Measurements from ENCODE around the gene OLFML2A.
A peak's percentile ranks its signal among the peaks of the same experiment; 100 is the strongest.

OLFML2A gene

DNA sequence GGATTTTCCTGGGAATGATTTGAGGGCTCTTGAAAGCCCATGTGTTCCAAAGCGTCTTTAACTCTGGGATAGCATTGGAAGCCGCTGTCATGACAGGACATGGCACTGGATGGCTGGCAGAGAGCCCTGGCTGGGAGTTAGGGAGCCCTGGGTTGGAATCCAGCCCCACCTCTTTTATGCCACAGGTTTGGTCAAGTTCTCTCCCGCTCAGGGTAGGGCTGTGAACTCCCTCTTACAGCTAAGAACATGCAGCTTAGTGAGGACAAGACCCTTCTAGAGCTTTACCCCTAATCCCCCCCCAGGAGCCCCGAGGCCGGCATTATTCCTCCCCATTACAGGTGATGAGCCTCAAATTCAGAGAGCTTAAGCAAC is 37.2 kb downstream of the OLFML2A start:
- in situ Hi-C loops (cut with HindIII; ENCODE audit: low sequenced_read_pairs) = no loop called here
- TF ChIP-seq, protein P1, sequence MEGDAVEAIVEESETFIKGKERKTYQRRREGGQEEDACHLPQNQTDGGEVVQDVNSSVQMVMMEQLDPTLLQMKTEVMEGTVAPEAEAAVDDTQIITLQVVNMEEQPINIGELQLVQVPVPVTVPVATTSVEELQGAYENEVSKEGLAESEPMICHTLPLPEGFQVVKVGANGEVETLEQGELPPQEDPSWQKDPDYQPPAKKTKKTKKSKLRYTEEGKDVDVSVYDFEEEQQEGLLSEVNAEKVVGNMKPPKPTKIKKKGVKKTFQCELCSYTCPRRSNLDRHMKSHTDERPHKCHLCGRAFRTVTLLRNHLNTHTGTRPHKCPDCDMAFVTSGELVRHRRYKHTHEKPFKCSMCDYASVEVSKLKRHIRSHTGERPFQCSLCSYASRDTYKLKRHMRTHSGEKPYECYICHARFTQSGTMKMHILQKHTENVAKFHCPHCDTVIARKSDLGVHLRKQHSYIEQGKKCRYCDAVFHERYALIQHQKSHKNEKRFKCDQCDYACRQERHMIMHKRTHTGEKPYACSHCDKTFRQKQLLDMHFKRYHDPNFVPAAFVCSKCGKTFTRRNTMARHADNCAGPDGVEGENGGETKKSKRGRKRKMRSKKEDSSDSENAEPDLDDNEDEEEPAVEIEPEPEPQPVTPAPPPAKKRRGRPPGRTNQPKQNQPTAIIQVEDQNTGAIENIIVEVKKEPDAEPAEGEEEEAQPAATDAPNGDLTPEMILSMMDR (IDR thresholded peaks at IDR 0.05; ENCODE audit: low read depth, low read length) = no peak
- no peak for DNase-seq (ENCODE audit: low read depth, low spot score)
- H3K4me3 ChIP-seq (ENCODE audit: low read depth, low read length) = no peak overlapping the region

DNA sequence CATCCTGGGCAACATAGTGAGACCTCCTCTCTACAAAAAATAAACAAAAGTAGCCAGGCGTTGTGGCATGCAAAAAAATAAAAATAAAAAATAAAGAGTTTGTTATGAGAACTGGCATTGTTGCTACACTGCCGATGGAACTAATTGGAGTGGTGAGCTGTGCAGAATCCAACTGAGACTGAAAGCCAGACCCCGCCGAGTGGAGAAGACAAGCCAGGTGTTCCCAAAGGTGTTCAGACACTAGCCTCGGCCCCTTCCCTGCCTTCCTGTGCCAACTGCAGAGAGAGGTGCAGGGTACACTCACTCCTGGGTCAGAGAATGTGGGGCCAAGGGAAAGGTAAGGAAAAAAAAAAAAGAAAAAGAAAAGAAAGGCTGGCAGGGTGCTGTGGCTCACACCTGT is 38.7 kb downstream of the OLFML2A start:
- H3K4me3 ChIP-seq (ENCODE audit: low read depth, low read length) = no peak overlapping the region
- in situ Hi-C loops (cut with HindIII; ENCODE audit: low sequenced_read_pairs) = no loop called here
- TF ChIP-seq, protein P1 (IDR thresholded peaks at IDR 0.05; ENCODE audit: low read depth, low read length) = no peak
- DNase-seq (ENCODE audit: low read depth, low spot score) = no peak

DNA sequence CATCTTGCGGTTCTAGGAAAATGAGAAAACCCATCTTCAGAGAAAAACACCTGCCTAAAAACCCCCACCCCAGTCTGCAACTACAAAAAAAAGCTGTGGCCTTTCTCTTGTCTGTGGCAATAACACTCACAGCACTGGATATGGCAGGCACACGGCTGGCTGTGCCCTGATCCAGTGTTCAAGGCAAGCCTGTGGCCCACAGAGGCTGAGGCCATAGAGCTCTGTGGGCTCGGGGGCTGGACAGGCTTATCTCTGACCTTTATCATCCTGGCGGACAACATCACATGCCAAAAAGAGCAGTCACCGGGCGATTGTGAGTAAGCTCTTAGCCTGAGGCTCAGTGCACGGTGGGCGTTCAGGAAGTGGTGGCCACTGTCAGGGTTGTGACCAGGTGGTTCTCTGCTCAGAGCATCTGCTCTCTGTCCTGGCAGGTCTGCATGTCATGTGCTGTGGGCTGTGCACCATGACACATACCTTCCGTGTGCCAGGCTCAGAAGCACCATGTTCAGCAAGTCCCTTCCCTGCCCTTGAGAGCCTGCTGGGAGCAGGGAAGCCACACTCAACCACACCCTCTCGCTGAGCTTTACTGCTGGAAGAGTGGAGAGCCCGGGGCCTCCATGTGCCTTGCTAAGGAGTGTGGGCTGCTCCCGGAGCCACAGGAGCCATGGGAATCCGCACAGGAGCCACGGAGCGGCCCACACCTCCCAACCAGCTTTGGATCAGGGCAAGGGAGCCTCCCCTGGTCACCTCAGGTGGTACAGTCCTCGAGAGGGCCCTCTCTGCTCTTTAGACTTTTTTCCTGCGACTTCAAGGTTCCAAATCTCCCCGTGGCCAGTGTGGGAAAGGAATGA is 41.7 kb downstream of the OLFML2A start:
- TF ChIP-seq, protein P1 (IDR thresholded peaks at IDR 0.05; ENCODE audit: low read depth, low read length) = no peak
- DNase-seq (ENCODE audit: low read depth, low spot score) = peak; percentile 39
- in situ Hi-C loops (cut with HindIII; ENCODE audit: low sequenced_read_pairs) = no loop called here
- no peak overlapping the region for H3K4me3 ChIP-seq (ENCODE audit: low read depth, low read length)

DNA sequence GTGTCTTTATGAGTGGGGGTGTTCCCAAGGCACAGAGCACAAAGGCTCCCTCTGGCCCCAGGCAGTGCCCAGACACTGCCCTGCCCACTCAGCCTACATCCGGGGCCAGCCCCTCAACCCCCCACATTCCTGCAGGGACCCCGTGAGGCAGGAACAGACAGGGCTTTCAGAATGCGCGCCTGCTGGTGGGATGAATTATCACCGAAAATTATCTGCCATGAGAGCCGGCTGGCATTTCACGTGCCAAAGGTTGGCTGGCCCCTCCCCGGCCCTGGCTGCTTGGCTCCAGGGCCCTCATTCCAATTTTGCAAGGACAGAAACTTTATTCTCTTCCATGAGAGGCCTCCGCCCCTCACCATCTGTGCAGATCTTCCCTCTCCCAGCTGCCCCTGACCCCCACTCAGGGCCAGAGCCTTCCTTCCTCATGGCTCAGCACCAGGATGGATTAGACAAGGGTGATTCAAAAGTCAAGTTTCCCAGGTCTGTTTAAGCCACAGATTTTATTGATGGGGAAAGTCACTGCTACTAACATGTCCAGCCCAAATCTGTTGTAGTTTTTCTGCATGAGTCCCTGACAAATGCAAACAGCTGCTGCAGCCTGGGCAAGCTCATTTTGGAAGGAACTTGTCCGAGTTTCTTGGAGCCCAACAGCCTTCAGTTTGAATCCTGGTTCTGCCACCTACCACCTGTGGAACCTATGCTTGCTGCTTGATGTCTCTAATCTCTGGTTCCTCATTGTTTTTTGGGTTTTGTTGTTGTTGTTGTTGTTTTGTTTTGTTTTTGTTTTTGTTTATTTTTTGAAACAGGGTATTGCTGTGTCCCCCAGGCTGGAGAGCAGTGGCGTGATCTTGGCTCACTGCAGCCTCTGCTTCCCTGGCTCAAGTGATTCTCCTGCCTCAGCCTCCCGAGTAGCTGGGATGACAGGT is 44.0 kb downstream of the OLFML2A start:
- no peak for DNase-seq (ENCODE audit: low read depth, low spot score)
- no peak overlapping the region for H3K4me3 ChIP-seq (ENCODE audit: low read depth, low read length)
- in situ Hi-C loops (cut with HindIII; ENCODE audit: low sequenced_read_pairs) = no loop called here
- TF ChIP-seq, protein P1 (IDR thresholded peaks at IDR 0.05; ENCODE audit: low read depth, low read length) = no peak

DNA sequence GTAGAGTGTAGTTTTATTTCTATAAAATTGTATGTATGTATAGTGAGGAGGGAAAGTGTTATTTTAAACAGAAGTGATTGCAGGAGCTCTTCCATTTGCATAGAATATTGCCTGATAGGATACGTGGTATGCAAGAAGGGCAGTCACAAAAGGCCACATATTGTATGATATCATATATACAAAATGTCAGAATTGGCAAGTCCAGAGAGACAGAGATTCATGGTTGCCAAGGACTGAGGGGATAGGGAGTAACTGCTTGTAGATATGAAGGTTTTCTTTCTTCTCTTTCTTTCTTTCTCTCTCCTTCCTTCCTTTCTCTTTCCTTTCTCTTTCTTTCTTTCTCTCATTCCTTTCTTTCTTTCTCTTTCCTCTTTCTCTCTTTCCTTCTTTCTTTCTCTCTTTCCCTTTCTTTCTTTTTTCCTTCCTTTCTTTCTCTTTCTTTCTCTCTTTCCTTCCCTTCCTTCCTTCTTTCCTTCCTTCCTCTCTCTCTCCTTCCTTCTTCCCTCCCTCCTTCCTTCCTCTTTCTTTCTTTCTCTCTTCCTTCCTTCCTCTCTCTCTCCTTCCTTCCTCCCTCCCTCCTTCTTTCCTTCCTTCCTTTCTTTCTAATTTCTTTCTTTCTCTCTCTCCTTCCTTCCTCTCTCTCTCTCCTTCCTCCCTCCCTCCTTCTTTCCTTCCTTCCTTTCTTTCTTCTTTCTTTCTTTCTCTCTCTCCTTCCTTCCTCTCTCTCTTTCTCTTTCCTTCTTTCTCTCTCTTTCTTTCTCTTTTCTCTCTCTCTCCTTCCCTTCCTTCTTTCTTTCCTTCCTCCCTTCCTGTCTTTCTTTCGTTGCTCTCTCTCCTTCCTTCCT is 51.8 kb downstream of the OLFML2A start:
- in situ Hi-C loops (cut with HindIII; ENCODE audit: low sequenced_read_pairs) = no loop called here
- no peak overlapping the region for H3K4me3 ChIP-seq (ENCODE audit: low read depth, low read length)
- TF ChIP-seq, protein P1 (IDR thresholded peaks at IDR 0.05; ENCODE audit: low read depth, low read length) = no peak
- no peak for DNase-seq (ENCODE audit: low read depth, low spot score)

DNA sequence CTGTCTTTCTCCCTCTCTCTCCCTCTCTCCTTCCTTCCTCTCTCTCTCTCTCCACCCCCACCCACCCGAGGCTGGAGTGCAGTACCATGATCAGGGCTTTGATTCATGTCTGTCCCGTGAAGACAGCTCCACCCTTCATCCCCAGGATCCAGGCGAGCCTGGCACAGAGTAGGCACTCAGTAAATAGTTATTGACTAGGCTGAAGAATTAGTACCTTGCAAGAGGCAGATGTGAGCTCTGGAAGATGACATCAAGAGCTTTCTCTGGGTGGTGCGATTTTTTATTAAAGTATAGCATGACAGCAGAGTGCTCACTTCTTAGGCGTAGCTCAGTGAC is 52.4 kb downstream of the OLFML2A start:
- TF ChIP-seq, protein P1 (IDR thresholded peaks at IDR 0.05; ENCODE audit: low read depth, low read length) = no peak

More for the DNA sequence above, 52.4 kb downstream of the OLFML2A start:
- H3K4me3 ChIP-seq (ENCODE audit: low read depth, low read length) = no peak overlapping the region
- no peak for DNase-seq (ENCODE audit: low read depth, low spot score)
- in situ Hi-C loops (cut with HindIII; ENCODE audit: low sequenced_read_pairs) = no loop called here

All from astrocyte of the spinal cord (primary cell).